Pancreas (tissue), 10 donors: ENCODE data around the gene FNDC3B. TPM values are rescaled to one million over a fixed set of nuclear protein-coding genes. Genes with fewer than 3 reads are reported as not detected.

ENCODE experiments used
- ATAC-seq, 4 donors: fragments of 200-7000 bp; cut with Tn5 transposase; one replicate each; pipeline versions ENCODE4 v1.8.0 to v1.9.1; 2020; ENCODE audit warnings: mild to moderate bottlenecking in 4 of 4, moderate library complexity in 4 of 4
- DNase-seq, 6 donors: peaks; one replicate each; pipeline ENCODE4 v3.0.0-alpha.2; 2020
- FAIRE-seq: peaks from 2 replicates; lab custom pipeline; 2012; peaks lifted over from hg19 to GRCh38; lab: Jason Lieb, UNC
- H3K27ac ChIP-seq, 4 donors: fragments of 200-600 bp; sonication (generic); 1 replicate in 3 of 4; 2 replicates in 1 of 4; pipeline versions ENCODE4 v1.5.0 to v1.8.0; 2020
- H3K27me3 ChIP-seq, 4 donors: fragments of 200-600 bp; one replicate each; pipeline ENCODE4 v1.8.0; 2021
- H3K36me3 ChIP-seq, 3 donors: fragments of 200-600 bp; sonication (generic) in 1 of 3; one replicate each; pipeline versions ENCODE4 v1.5.0 to v1.8.0; 2020 to 2021
- H3K4me1 ChIP-seq, 3 donors: fragments of 200-600 bp; one replicate each; pipeline ENCODE4 v1.8.0; 2021
- H3K4me3 ChIP-seq, 4 donors: fragments of 200-600 bp; sonication (generic) in 2 of 4; one replicate each; pipeline versions ENCODE4 v1.5.0 to v1.8.0; 2020 to 2021
- H3K9me3 ChIP-seq, 4 donors: fragments of 200-600 bp; one replicate each; pipeline ENCODE4 v1.8.0; 2021
- CTCF ChIP-seq, 4 donors: fragments of 200-600 bp; sonication (generic) in 3 of 4; IDR thresholded peaks; one replicate each; pipeline versions ENCODE4 v1.5.0 to v1.8.0; 2021; ENCODE audit warnings: antibody characterized with exemption in 4 of 4
- WGBS, 2 donors: extraction: QIAGEN DNeasy Blood & Tissue Kit; methylation state at CpG; one replicate each; pipeline ENCODE4 v1.1.7; 2013; 5-methylcytosine and 5-hydroxymethylcytosine counted together
- intact Hi-C, 3 donors: fragments of 100-400 bp; cut with DNase I; formaldehyde crosslinking; loops; one replicate each; pipeline versions ENCODE4 v1.11.1 to v1.14.2; 2022
- polyA plus RNA-seq, 2 donors: library from polyadenylated mRNA; stranded (reverse); fragments of 200-250 nt; gene quantifications; one replicate each; pipeline ENCODE4 v1.2.3, GENCODE V29; 2013
- total RNA-seq, 6 donors: library from RNA; stranded (reverse); fragmentation: NEBNext Ultra II Directional in 4 of 6; extraction: Animal tissue kit (Norgen Biotek cat#: 25700) in 4 of 6; gene quantifications; one replicate each; pipeline versions ENCODE4 v1.2.1 to v1.2.4, GENCODE V29; 2021 to 2023
- donor health status: healthy with polysubstance abuse.
- donor health status: DM: no; HTN: no; CAD: no; lungs with moderate emphysema.
- donor health status: DM: no; HTN: no; CAD: no.
- donor health status: control.
- donor health status: control.
- donor health status: Bipolar disorder and iron deficiency.
- donor health status: DM: yes; HTN: yes; CAD: no.
- donor health status: DM: no; HTN: no; CAD: no.
- donor health status: DM: no; HTN: no; CAD: no.
- donor health status: DM: yes; HTN: yes; CAD: no.

FNDC3B gene
- total and polyA plus RNA-seq, 8 donors = 9.3 to 126 (median 73.2) TPM

- Histone ChIP-seq H3K36me3 (no peaks in the 10 kb centered on the region), H3K4me1 (no peaks in the 10 kb centered on the region), H3K9me3 (no peaks in the 10 kb centered on the region), H3K27ac (no peak overlapping the region), H3K27me3 (no peaks in the 10 kb centered on the region), H3K4me3 (no peak overlapping the region)
- FAIRE-seq (no peak), DNase-seq (no peak), ATAC-seq (peak in 1 of 4 donors; percentile 37)
- 89% methylated on average over 2 of the region's 2 CpGs for WGBS, 2 donors
- intact Hi-C loops = no loop called here
- no peak for TF ChIP-seq CTCF (IDR thresholded peaks at IDR 0.05)
Observed at GRCh38 chr3:172030181-172030580, 9.2 kb upstream of the FNDC3B start.

- Histone ChIP-seq H3K4me3 (no peak overlapping the region), H3K27ac (no peak overlapping the region), H3K36me3 (no peaks in the 10 kb centered on the region), H3K9me3 (no peaks in the 10 kb centered on the region), H3K4me1 (no peaks in the 10 kb centered on the region), H3K27me3 (no peaks in the 10 kb centered on the region)
- DNase-seq = no peak
- no peak for TF ChIP-seq CTCF (IDR thresholded peaks at IDR 0.05)
- ATAC-seq = no peak
- FAIRE-seq = no peak
- intact Hi-C loops = no loop called here
- 89 to 93% methylated on average over 3 of the region's 3 CpGs for WGBS, 2 donors
Observed at GRCh38 chr3:172031996-172032395, 7.4 kb upstream of the FNDC3B start.

- ATAC-seq (peak in 1 of 4 donors; percentile 39), FAIRE-seq (no peak)
- intact Hi-C loops = no loop called here
Observed at GRCh38 chr3:172033396-172033795, 6.0 kb upstream of the FNDC3B start.

GRCh38 chr3:172034786-172035685 lies 4.3 kb upstream of the FNDC3B start:
- WGBS, 2 donors = 62 to 65% methylated on average over 9 of the region's 9 CpGs

More at GRCh38 chr3:172033396-172033795, 6.0 kb upstream of the FNDC3B start:
- Histone ChIP-seq H3K27me3 (no peaks in the 10 kb centered on the region), H3K36me3 (no peaks in the 10 kb centered on the region), H3K4me1 (peaks cover 0 to under 1% (median 0%) of the 10 kb centered on the region in 3 donors), H3K4me3 (no peak overlapping the region), H3K27ac (no peak overlapping the region), H3K9me3 (no peaks in the 10 kb centered on the region)
- no peak for DNase-seq
- 90 to 94% methylated on average over 2 of the region's 2 CpGs for WGBS, 2 donors
- no peak for TF ChIP-seq CTCF (IDR thresholded peaks at IDR 0.05)

More at GRCh38 chr3:172034786-172035685, 4.3 kb upstream of the FNDC3B start:
- Histone ChIP-seq H3K27ac (no peak overlapping the region), H3K4me1 (peaks cover 3 to 8% (median 8%) of the 10 kb centered on the region in 3 donors), H3K27me3 (no peaks in the 10 kb centered on the region), H3K36me3 (no peaks in the 10 kb centered on the region), H3K4me3 (no peak overlapping the region), H3K9me3 (no peaks in the 10 kb centered on the region)
- peak; percentile 6 to 49 (median 38) for TF ChIP-seq CTCF (IDR thresholded peaks at IDR 0.05)
- ATAC-seq = peak in 2 of 4 donors; percentile 20 to 30
- no peak for FAIRE-seq
- intact Hi-C loops = no loop called here
- peak in 2 of 6 donors; percentile 13 to 41 for DNase-seq
